ENCODE results near the gene SLC22A4.

- TF ChIP-seq POLR2A (IDR thresholded peaks at IDR 0.05; ENCODE audit: control extremely low read depth in 1 of 2, low read depth in 2 of 2, low read length in 2 of 2) (no peak), RNF2 (IDR thresholded peaks at IDR 0.05; ENCODE audit: borderline replicate concordance, low read depth, low read length, missing control alignments, poor library complexity, severe bottlenecking) (no peak)
Measured at GRCh38 chr5:132266031-132266835, 28.0 kb upstream of the SLC22A4 start.

Measured in H1 (cell line).